GM19468 (cell line): ENCODE data around the gene VIPR1.
"Not testable (repeated sequence)": the region's sequence is repeated elsewhere in the genome, so short reads cannot be mapped to it uniquely, and the experiment has no call there.

Experiments used
- ATAC-seq: cut with Tn5 transposase; IDR thresholded peaks from one replicate; pipeline ENCODE4 v1.9.1; 2021; ENCODE audit warnings: mild to moderate bottlenecking, moderate library complexity, moderate number of reproducible peaks; ENCODE audit not compliant: unreplicated experiment; ENCODE audit errors: extremely low read depth

The VIPR1 gene

GRCh38 chr3:42556817-42557216 is 54.4 kb downstream of the VIPR1 start:
- not testable (repeated sequence) for ATAC-seq

GRCh38 chr3:42557854-42558253 is 55.4 kb downstream of the VIPR1 start:
- ATAC-seq, result no peak

- no peak for ATAC-seq
Observed at GRCh38 chr3:42562047-42562907, 59.8 kb downstream of the VIPR1 start.

GRCh38 chr3:42569593-42570142 is 67.2 kb downstream of the VIPR1 start:
- no peak for ATAC-seq

DNA sequence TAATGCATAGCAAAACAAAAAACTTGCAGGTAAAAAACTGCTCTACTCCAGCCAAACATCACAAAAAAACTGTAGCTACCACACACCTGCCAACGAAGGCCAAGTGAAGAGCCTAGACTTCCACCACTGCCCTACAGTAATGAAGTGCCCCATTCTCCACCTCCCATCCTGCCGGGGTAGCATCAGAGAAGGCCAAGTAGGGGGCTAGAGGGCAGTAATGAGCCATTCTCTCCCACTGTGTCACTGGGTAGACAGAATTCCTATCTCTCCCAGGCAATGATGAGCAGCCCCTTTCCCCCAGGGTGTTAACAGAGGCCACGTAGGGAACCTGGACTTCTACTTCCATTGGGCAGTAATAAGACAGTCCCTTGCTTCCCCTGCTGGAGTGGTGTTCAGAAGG is 69.8 kb downstream of the VIPR1 start:
- ATAC-seq, result no peak

- ATAC-seq, result no peak
Observed at GRCh38 chr3:42575137-42575741, 72.8 kb downstream of the VIPR1 start.

- ATAC-seq, result no peak
Observed at GRCh38 chr3:42578054-42578453, 75.6 kb downstream of the VIPR1 start.

DNA sequence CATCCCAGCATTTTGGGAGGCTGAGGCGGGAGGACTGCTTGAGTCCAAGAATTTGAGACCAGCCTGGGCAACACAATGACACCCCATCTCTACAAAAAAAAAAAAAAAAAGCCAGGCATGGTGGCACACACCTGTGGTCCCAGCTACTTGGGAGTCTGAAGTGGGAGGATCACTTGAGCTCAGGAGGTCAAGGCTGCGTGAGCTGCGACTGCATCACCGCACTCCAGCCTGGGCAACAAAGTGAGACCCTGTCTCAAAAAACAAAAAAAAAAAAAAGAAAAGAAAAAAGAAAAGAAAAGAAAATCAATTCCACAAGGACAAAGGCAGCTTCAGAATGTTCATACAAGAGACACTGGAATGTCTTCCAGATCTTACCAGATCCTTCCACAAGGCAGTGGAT is 76.9 kb downstream of the VIPR1 start:
- not testable (repeated sequence) for ATAC-seq

- no peak for ATAC-seq
Observed at GRCh38 chr3:42581400-42581708, 78.9 kb downstream of the VIPR1 start.

DNA sequence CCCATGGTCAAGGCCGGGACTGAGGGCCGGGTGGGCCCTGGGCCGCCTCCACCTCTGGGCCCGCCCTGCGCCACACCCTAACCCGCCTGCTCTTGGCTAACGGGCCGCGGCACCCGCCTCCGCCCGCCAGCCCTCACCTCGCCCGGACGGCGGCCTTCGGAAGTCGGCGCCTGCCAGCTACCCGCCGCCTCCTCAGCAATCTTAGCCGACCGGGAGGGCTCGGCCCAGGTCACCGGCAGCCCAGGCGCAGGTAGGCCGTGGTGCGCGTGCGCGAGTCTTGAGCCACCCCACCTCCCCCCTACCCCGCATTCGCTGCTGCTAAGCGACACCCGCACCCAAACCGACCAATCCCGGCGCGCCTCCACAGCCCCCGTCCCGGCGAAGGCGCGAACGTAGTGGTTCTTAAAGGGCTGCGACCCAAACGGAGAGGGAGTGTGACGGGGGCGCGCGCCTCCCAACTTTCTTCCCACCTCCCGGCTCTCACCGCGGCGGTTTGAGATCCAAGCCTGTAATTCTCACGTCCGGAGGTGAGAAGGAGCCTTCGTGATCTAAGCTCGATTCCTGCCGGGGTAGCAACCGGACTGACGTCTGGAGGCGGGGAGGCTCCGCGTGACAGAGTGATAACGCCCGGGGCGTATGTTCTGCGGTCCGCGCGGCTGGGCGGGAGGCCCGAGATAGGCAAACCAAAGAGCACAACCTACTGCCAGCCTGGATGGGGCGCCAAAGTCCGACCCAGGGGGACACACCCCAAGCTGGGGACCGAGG is 79.4 kb downstream of the VIPR1 start, which contains the start of gene SEC22C:
Gene SEC22C (minus strand): TSS at position 259 of the 765 bp plus-strand sequence. CDS start 12,921 bp downstream, outside the sequence.
- peak; percentile 76 for ATAC-seq

GRCh38 chr3:42582474-42583070 is 80.1 kb downstream of the VIPR1 start:
- no peak for ATAC-seq
